ENCODE results near the gene KCNA5. TPM values are rescaled to one million over a fixed set of nuclear protein-coding genes. Genes with fewer than 3 reads are reported as not detected.

Gene KCNA5
- total and polyA plus RNA-seq, 2 of the 4 experiments (the other 2 are of a cell fraction), result not detected

GRCh38 chr12:5070090-5070489 lies 26.4 kb downstream of the KCNA5 start:
- Histone ChIP-seq H3K9me1 (ENCODE audit: insufficient read depth, low read length) (no peaks in the 10 kb centered on the region), H3K4me1 (ENCODE audit: control insufficient read depth, insufficient read depth, low read length) (no peaks in the 10 kb centered on the region), H3K79me1 (ENCODE audit: low read depth in 1 of 2, low read length in 2 of 2) (no peaks in the 10 kb centered on the region), H3K36me3 (ENCODE audit: control insufficient read depth, insufficient read depth, low read length) (no peaks in the 10 kb centered on the region), H4K5ac (ENCODE audit: low read depth, low read length) (no peak overlapping the region), H3K56ac (ENCODE audit: extremely low read depth, insufficient read depth, low read length) (no peak overlapping the region), H2BK20ac (ENCODE audit: low read depth, low read length) (no peak overlapping the region), H3K4me3 (ENCODE audit: insufficient read depth, low read depth, low read length) (no peak overlapping the region), H3K4ac (ENCODE audit: low read depth, low read length) (no peak overlapping the region), H2AK5ac (ENCODE audit: low read depth, low read length) (no peak overlapping the region), H2AK9ac (replicated peaks; ENCODE audit: low read depth, low read length, poor library complexity) (no peak overlapping the region), H4K8ac (ENCODE audit: low read depth in 2 of 2, low read length in 2 of 2) (no peak overlapping the region), H2BK5ac (ENCODE audit: low read depth, low read length, poor library complexity, severe bottlenecking) (no peak overlapping the region), H3K23ac (ENCODE audit: low read depth, low read length) (no peak overlapping the region), H4K20me1 (ENCODE audit: insufficient read depth, low read length) (no peaks in the 10 kb centered on the region), H2AFZ (replicated peaks; ENCODE audit: low read length, poor library complexity) (no peak overlapping the region), H3K9me3 (ENCODE audit: control insufficient read depth, insufficient read depth, low read length) (no peaks in the 10 kb centered on the region), H3K14ac (replicated peaks; ENCODE audit: low read depth, low read length) (no peak overlapping the region), H3K27ac (ENCODE audit: insufficient read depth, low read length) (no peak overlapping the region), H2BK120ac (ENCODE audit: low read depth, low read length) (no peak overlapping the region), H3K9ac (ENCODE audit: low read depth, low read length) (no peak overlapping the region), H4K91ac (ENCODE audit: insufficient read depth, low read depth, low read length) (no peak overlapping the region), H2BK15ac (ENCODE audit: low read depth, low read length) (no peak overlapping the region), H3K18ac (ENCODE audit: low read depth, low read length) (no peak overlapping the region), H3K4me2 (ENCODE audit: low read depth, low read length) (no peak overlapping the region), H3K27me3 (ENCODE audit: control insufficient read depth, insufficient read depth, low read length) (peaks cover 20% of the 10 kb centered on the region)
- ChIA-PET CTCF (no interaction called here), POLR2A (ENCODE audit: unreplicated experiment) (interaction anchor here (1.0 kb wide), 1 partner anchor 13 kb away, joined by 3 read pairs; no protein-coding TSS in a partner anchor)
- in situ Hi-C loops (cut with MboI; ENCODE audit: low sequenced_read_pairs), result no loop called here
- BruUV-seq (replicated peaks), result no TSS peak
- no peak for TF ChIP-seq CEBPB (IDR thresholded peaks at IDR 0.05; ENCODE audit: low read depth, low read length)
- no peak for TF ChIP-seq SMC3 (IDR thresholded peaks at IDR 0.05; ENCODE audit: low read depth, low read length)
- TF ChIP-seq MAFK (IDR thresholded peaks at IDR 0.05; ENCODE audit: low read depth, low read length), result no peak
- TF ChIP-seq CHD1 (IDR thresholded peaks at IDR 0.05; ENCODE audit: low read depth, low read length), result no peak
- no peak for TF ChIP-seq RAD21 (IDR thresholded peaks at IDR 0.05; ENCODE audit: low read length)
- TF ChIP-seq NFE2L2 (IDR thresholded peaks at IDR 0.05; ENCODE audit: low read depth, low read length), result no peak
- no peak for TF ChIP-seq BHLHE40 (IDR thresholded peaks at IDR 0.05; ENCODE audit: low read depth, low read length)
- no peak for TF ChIP-seq ELK1 (IDR thresholded peaks at IDR 0.05; ENCODE audit: borderline replicate concordance, low read depth, low read length)
- no peak for TF ChIP-seq RCOR1 (IDR thresholded peaks at IDR 0.05; ENCODE audit: insufficient replicate concordance, low read length)
- TF ChIP-seq USF2 (IDR thresholded peaks at IDR 0.05; ENCODE audit: low read depth, low read length), result no peak
- no peak for TF ChIP-seq MXI1 (IDR thresholded peaks at IDR 0.05; ENCODE audit: borderline replicate concordance, low read depth, low read length)
- TF ChIP-seq POLR2A (IDR thresholded peaks at IDR 0.05; ENCODE audit: low read depth, low read length), result no peak
- ATAC-seq (ENCODE audit: low read depth) (no peak), DNase-seq (no peak)
- intact Hi-C loops (cut with micrococcal nuclease), result no loop called here
- WGBS, 2 experiments (ENCODE audit: extremely low coverage in 2 of 2, insufficient read length in 1 of 2), result no CpG with 5 or more reads among the region's 3 CpGs
- dilution Hi-C loops (cut with HindIII; ENCODE audit: low sequenced_read_pairs, unreplicated experiment), result no loop called here
